HG03139 (cell line): ENCODE measurements around the gene RAB30.

Source experiments
- ATAC-seq: cut with Tn5 transposase; IDR thresholded peaks from one replicate; pipeline ENCODE4 v1.9.1; 2021; ENCODE audit not compliant: unreplicated experiment

The RAB30 gene

GRCh38 chr11:83070731-83071566, 748 bp downstream of the RAB30 start:
- ATAC-seq: no peak

- ATAC-seq: no peak
Measured at GRCh38 chr11:83070044-83070701, 1.5 kb downstream of the RAB30 start.

- ATAC-seq: no peak
Measured at GRCh38 chr11:83069441-83070043, 2.2 kb downstream of the RAB30 start.

GRCh38 chr11:83068568-83068967, 3.1 kb downstream of the RAB30 start:
- no peak for ATAC-seq

- no peak for ATAC-seq
Measured at GRCh38 chr11:83064011-83064410, 7.7 kb downstream of the RAB30 start.

DNA sequence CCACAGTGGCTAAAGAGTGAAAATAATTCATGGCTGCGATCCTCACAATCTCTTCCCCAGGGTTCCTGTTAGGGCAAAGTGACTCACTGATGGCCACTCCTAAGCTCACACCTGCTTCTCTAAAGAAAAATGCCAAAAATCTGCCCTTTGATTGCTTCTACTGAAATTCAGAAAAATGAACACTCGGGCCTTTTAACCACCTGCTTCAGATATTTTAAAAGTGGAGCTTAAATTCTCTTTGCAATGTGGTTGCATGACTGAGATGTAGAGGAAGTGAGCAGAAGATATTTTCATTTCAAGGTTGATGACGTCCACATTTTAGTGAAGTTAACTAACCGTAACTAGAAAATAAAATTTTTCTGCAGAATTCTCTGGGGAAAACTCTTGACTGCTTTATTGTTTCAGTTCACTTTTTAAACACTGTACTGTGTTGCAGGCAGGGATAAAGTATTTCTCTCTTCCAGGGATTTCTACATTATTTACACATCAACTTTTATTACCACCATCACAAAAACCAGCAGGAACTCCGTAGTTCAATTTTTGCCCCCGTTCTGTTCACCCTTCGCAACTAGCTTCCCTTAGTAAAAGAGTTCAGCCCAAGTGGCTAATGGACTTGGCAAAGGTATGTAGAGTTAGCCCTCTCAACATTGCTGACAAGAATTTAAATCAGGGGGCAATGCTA, 8.5 kb downstream of the RAB30 start:
- ATAC-seq: peak; percentile 61

- peak; percentile 54 for ATAC-seq
Measured at GRCh38 chr11:83061883-83062282, 9.8 kb downstream of the RAB30 start.

GRCh38 chr11:83060965-83061364, 10.7 kb downstream of the RAB30 start:
- ATAC-seq: no peak

DNA sequence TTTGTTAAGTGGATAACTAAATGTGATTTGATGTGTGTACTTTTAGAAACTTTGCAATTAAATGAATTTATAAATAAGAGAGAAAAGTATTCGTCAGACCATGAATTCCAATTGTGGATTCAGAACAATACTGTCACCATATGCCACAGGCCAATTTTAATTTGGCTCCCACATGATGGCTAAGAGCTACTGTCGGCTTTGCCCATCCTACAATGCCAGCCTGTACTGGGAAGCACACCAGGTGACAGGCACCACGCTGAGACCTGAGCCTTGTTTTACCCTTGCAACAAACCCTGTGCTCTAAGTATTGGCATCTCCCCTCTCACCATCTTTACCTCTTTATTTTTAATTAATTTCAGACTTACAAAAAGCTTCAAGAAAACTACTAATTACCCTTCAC, 14.0 kb downstream of the RAB30 start:
- ATAC-seq: no peak

DNA sequence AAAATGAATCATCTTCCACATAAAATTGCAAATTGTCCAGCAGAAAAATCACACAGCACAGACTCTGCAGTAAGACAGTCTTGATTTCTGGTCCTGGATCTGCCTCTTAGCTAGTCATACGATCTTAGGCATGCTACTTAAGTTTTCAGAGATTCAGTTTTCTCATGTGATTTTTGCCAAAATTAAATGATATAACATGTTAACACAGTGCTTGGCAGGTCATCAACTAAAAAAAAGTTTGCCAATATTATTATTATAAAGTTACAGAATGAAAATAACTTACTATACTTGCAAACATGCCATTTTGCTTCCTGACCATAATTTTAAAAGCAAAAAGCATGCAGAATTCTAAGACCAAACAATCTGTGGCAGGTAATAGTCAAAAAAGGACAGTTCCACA, 15.1 kb downstream of the RAB30 start:
- no peak for ATAC-seq

- no peak for ATAC-seq
Measured at GRCh38 chr11:83056204-83056603, 15.5 kb downstream of the RAB30 start.

DNA sequence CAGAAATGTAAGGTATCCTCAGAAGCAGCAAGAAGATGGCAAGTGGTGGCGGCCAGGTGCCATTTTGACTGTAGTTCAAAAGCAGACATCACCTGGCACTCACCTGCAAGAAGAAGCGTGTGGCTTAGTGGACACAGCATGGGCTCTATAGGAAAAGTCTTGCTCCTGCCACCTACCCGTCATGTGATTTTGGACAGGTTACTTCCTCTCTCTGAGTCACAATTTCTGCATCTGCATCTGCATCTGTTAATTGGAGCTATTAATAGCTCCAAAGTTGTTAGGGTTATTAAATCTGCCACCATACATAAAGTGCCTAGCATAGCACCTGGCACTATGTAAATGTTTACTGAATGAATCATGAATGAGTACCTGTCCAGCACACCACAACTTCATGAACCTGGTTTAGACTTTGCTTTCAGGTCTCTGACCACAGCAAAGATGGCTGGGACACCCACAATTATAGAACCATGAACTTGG, 16.8 kb downstream of the RAB30 start:
- ATAC-seq: peak; percentile 49

GRCh38 chr11:83054001-83054400, 17.7 kb downstream of the RAB30 start:
- ATAC-seq: peak; percentile 78

GRCh38 chr11:83051760-83052671, 19.7 kb downstream of the RAB30 start:
- ATAC-seq: no peak

DNA sequence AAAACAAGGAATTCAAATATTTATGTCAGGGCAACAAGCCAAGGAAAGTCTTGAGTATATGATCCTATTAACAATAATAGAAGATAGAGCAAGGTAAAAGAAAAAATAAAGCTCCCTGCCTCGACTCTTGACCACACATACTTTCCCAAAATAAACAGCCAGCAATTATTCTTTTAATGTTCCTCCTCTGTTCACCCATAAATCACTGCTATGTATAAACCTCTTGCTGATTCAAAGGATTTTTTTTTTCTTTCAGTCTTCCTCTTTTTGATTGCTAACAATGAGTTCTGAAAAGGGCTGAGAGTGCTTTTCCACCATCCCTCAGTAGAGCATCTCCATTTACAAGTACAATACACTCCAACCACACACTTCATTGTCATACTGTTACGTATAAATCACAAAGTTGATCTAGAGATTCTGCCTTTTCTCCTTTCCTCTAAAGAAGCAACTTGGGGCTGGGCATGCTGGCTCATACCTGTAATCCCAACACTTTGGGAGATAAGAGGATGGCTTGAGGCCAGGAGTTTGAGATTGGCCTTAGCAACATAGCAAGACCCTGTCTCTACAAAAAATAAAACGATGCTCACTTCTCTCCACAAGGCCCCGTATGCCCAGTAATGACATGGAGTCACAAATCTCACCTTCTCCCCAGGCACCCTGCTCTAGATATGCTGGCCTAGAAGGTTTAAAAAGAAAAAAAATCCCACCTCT, 24.0 kb downstream of the RAB30 start:
- ATAC-seq: no peak

GRCh38 chr11:83046621-83047172, 25.0 kb downstream of the RAB30 start:
- no peak for ATAC-seq

GRCh38 chr11:83044958-83045712, 26.6 kb downstream of the RAB30 start:
- peak; percentile 62 for ATAC-seq

GRCh38 chr11:83042964-83043711, 28.6 kb downstream of the RAB30 start:
- ATAC-seq: no peak
